Body of pancreas (tissue), 4 donors: ENCODE data around the gene ACTN4.

Experiments used
- POLR2A ChIP-seq, 3 donors: fragments of 450-650 bp; IDR thresholded peaks; one replicate each; pipeline ENCODE4 v1.6.1; 2016; ENCODE audit warnings: antibody characterized with exemption in 3 of 3, mild to moderate bottlenecking in 2 of 3
- TF ChIP-seq, protein P1 (sequence below), 7 experiments: fragments of 450-650 bp in 4 of 7; fragments of 200-600 bp in 3 of 7; sonication (generic) in 3 of 7; IDR thresholded peaks; one replicate each; pipeline ENCODE4 v1.5.1; 2016 to 2019; ENCODE audit warnings: antibody characterized with exemption in 7 of 7

DNA sequence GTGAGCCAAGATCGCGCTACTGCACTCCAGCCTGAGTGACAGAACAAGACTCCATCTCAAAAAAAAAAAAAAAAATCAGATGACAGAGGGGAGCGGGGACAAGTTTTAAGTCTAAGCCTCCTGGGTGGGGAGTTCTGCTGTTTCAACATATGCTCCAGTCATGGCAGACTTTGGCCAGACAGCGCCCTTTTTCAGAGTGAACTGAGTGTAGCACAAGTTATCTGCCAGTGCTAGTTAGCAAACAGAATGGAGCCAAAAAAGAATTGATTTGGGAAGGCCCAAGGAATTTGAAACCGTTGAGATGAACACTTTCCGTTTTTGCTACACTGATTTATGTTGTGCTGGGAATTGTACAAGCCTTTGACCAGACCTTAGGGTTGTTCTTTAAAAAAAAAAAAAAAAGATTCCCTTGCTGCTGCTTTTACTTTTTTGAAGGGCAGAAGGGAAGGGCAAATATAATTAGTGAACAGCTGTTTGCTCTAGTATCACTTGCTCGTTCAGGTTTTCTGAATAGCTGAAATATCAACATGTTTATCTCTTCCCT is 5.7 kb downstream of the ACTN4 start:
- peak in 1 of 3 donors; percentile 11 for TF ChIP-seq POLR2A (IDR thresholded peaks at IDR 0.05)
- TF ChIP-seq, protein P1, sequence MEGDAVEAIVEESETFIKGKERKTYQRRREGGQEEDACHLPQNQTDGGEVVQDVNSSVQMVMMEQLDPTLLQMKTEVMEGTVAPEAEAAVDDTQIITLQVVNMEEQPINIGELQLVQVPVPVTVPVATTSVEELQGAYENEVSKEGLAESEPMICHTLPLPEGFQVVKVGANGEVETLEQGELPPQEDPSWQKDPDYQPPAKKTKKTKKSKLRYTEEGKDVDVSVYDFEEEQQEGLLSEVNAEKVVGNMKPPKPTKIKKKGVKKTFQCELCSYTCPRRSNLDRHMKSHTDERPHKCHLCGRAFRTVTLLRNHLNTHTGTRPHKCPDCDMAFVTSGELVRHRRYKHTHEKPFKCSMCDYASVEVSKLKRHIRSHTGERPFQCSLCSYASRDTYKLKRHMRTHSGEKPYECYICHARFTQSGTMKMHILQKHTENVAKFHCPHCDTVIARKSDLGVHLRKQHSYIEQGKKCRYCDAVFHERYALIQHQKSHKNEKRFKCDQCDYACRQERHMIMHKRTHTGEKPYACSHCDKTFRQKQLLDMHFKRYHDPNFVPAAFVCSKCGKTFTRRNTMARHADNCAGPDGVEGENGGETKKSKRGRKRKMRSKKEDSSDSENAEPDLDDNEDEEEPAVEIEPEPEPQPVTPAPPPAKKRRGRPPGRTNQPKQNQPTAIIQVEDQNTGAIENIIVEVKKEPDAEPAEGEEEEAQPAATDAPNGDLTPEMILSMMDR (IDR thresholded peaks at IDR 0.05): peak in 3 of 7 experiments; percentile 20 to 26 (median 24)
